ENCODE data around the gene PSMD8.

PSMD8 gene

DNA sequence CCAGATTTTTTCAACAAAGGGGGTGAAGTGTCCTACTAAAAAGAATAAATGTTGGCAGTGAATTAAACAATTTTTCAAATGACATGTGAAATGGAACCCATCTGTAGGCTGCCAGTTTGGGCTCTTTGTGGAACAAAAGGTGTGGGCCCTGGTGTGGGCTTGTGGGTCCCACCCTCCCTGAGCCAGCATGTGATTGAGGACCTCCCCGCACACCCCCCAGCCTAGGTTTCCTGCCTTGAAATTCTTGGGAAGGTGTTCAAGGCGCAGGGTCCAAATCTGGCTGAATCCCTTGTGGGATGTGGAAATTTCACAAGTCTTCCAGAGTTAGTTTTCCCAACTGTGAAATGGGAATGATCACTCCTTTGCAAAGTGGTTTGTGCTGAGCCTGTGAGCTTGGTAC lies 9.4 kb downstream of the PSMD8 start:
- Histone ChIP-seq H3K9me3 (ENCODE audit: severe bottlenecking) (no peaks in the 10 kb centered on the region), H3K27me3 (ENCODE audit: insufficient read depth, low read depth, severe bottlenecking) (no peaks in the 10 kb centered on the region), H3K27ac (no peak overlapping the region), H3K36me3 (peaks cover 57% of the 10 kb centered on the region), H3K4me3 (ENCODE audit: low read depth, low read length) (no peak overlapping the region)
- no peak for DNase-seq
- TF ChIP-seq, protein P1, sequence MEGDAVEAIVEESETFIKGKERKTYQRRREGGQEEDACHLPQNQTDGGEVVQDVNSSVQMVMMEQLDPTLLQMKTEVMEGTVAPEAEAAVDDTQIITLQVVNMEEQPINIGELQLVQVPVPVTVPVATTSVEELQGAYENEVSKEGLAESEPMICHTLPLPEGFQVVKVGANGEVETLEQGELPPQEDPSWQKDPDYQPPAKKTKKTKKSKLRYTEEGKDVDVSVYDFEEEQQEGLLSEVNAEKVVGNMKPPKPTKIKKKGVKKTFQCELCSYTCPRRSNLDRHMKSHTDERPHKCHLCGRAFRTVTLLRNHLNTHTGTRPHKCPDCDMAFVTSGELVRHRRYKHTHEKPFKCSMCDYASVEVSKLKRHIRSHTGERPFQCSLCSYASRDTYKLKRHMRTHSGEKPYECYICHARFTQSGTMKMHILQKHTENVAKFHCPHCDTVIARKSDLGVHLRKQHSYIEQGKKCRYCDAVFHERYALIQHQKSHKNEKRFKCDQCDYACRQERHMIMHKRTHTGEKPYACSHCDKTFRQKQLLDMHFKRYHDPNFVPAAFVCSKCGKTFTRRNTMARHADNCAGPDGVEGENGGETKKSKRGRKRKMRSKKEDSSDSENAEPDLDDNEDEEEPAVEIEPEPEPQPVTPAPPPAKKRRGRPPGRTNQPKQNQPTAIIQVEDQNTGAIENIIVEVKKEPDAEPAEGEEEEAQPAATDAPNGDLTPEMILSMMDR (IDR thresholded peaks at IDR 0.05; ENCODE audit: low read depth, low read length) = no peak

DNA sequence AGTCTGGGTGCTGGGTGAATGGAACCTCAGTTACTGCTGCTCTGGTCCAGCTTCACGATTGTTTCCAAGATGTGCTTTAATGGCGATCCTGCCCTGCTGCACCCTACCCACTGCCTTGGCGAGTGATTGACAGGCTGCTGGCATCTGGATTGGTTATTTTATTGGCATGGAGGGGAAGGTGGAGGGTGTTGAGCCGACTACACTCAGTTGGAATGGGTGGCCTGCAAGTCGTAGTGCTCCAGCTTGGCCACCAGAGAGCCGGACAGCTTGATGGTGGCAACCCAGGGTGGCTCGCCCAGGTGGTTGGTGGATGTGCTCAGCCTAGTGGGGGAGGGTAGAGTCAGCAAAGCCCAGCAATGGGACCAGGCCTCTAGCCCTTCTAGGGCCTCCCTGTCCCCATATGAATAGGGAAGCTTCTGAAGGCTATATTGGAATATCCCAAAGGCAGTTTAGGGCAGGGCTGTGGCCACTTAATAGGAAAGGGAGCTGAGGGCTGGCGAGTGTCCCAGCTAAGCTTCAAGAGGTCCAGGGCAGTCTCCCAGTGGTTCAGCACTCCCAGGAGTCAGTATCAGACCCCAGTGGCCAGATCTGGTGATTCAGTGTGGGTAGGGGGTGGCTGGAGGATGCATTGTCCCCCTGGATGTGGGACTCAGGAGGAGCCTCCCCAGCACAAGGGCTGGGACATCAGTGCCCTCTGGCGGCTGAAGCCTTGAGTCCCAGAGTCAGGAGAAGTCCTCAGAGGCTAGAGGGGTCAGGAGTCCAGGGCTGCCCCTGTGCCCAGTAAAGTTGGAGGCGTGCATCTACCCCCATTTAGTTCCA lies 10.0 kb downstream of the PSMD8 start:
- TF ChIP-seq, protein P1 (IDR thresholded peaks at IDR 0.05; ENCODE audit: low read depth, low read length) = peak; percentile 77
- Histone ChIP-seq H3K9me3 (ENCODE audit: severe bottlenecking) (no peaks in the 10 kb centered on the region), H3K27me3 (ENCODE audit: insufficient read depth, low read depth, severe bottlenecking) (no peaks in the 10 kb centered on the region), H3K27ac (peak overlapping the region; percentile 33; the same call in 1 of the 2 replicates), H3K36me3 (peaks cover 50% of the 10 kb centered on the region), H3K4me3 (ENCODE audit: low read depth, low read length) (no peak overlapping the region)
- peak; percentile 47 for DNase-seq

DNA sequence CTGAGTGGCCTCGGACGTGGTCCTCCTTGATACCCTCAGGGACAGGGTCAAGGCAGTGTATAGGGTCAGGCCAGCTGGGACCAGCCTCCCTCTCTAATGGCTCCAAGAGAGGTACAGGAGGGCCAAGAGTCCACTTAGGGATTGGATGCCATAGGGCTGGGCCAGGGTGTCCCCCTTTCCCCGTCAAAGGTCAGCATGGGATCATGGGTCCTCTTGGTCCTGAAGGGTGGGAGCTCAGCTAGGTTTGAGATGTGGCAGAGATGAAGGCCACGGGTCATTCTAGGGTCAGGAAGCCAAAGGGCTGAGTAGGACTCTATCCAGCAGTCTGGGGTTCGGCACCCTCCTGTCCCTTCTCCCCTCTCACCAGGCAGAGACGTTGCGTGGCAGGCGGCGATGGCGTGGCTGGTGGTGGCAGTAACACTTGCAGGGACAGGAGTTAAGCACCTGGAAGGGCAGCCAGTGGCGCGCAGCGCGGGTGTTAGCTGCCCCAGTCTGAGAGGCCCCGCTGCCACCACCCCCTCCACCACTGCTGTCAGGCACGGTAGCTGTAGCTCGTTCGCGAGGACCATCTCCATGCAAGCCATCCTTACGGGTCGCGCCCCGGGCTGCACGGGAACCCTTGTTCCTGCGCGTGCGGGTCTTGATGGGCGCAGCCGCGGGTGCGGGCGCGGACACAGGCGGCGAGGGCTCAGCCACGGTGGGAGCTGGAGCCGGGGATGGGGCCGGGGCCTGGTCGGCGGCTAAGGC lies 10.9 kb downstream of the PSMD8 start:
- no peaks in the 10 kb centered on the region for H3K27me3 ChIP-seq (ENCODE audit: insufficient read depth, low read depth, severe bottlenecking)
- H3K36me3 ChIP-seq = peaks cover 44% of the 10 kb centered on the region
- DNase-seq = no peak

DNA sequence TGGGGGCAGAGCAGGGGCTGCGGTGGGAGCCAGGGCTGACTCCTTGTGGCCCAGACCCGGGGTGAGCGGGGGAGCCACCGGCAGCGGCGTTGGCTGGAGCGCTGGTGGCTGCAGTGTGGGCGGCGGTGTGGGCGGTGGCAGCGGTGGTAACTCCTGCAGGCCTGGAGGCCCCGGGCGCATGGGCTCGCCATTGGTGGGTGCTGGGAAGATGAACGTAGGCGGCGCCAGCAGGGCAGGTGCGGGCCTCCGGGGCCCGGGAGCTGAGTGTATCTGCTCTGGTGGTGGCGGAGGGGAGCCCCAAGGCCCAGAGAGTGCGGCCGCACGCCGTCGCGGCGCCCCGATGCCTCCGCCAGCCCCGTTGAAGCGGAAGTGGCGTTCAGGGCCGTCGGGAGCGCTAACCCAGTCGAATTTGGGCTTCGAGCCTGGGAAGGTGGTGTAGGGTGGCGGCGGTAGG lies 11.5 kb downstream of the PSMD8 start:
- no peak overlapping the region for H3K4me3 ChIP-seq (ENCODE audit: low read depth, low read length)
- no peaks in the 10 kb centered on the region for H3K9me3 ChIP-seq (ENCODE audit: severe bottlenecking)
- TF ChIP-seq, protein P1 (IDR thresholded peaks at IDR 0.05; ENCODE audit: low read depth, low read length) = no peak
- H3K27ac ChIP-seq = no peak overlapping the region
- no peaks in the 10 kb centered on the region for H3K27me3 ChIP-seq (ENCODE audit: insufficient read depth, low read depth, severe bottlenecking)
- no peak for DNase-seq
- peaks cover 40% of the 10 kb centered on the region for H3K36me3 ChIP-seq

More for the DNA sequence above, 10.9 kb downstream of the PSMD8 start:
- Histone ChIP-seq H3K4me3 (ENCODE audit: low read depth, low read length) (no peak overlapping the region), H3K9me3 (ENCODE audit: severe bottlenecking) (no peaks in the 10 kb centered on the region), H3K27ac (no peak overlapping the region)
- TF ChIP-seq, protein P1 (IDR thresholded peaks at IDR 0.05; ENCODE audit: low read depth, low read length) = no peak

DNA sequence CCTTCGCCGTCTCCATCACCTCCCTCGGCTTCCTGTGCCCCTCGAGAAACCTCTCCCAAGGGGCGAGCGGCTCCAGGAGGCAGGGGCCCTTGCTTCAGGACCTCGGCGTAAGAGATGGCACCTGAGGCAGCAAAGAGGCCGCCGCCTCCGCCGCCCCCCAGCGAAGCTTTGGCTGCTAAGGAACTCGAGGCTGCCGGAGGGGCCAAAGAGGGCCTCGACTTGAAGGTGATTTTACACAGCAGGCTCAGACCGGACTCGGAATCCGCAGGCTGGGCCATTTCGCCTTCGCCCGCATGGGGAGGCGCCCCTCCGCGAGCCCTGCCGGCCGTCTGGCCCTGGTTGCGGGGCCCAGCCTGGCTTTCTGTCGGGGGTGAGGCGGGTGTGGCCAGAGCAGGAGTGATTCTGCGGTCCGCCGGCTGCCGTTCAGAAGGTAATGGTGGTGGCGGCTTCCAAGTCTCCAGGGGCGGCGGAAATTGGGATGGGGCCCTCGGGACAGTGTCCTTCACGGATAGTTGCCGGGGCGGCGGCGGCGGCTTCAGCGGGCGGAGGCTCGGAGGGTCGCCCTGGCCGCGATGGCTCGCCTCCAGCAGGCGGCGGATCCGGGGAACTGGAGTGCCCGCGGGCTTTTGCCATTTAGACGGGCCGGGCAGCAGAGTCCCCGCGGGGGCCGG lies 12.1 kb downstream of the PSMD8 start:
- TF ChIP-seq, protein P1 (IDR thresholded peaks at IDR 0.05; ENCODE audit: low read depth, low read length) = no peak
- no peak overlapping the region for H3K4me3 ChIP-seq (ENCODE audit: low read depth, low read length)
- H3K36me3 ChIP-seq = peaks cover 34% of the 10 kb centered on the region
- DNase-seq = no peak
- no peaks in the 10 kb centered on the region for H3K9me3 ChIP-seq (ENCODE audit: severe bottlenecking)
- no peak overlapping the region for H3K27ac ChIP-seq
- no peaks in the 10 kb centered on the region for H3K27me3 ChIP-seq (ENCODE audit: insufficient read depth, low read depth, severe bottlenecking)
